Fibroblast of skin of abdomen (primary cell): ENCODE data around the gene CWC22. TPM values are rescaled to one million over a fixed set of nuclear protein-coding genes. Genes with fewer than 3 reads are reported as not detected.
"Not testable (repeated sequence)": the region's sequence is repeated elsewhere in the genome, so short reads cannot be mapped to it uniquely, and the experiment has no call there.

Experiments used
- DNase-seq: peaks from one replicate; pipeline ENCODE4 v3.0.0-alpha.2; 2013
- polyA plus RNA-seq, 2 experiments: library from polyadenylated mRNA; unstranded; fragments of 120-200 nt; gene quantifications; one replicate each; pipeline ENCODE4 v1.2.1, GENCODE V29; 2013; ENCODE audit not compliant: insufficient read length in 2 of 2

Gene CWC22
- polyA plus RNA-seq (2013, experiment 1 of 2; ENCODE audit: insufficient read length): 17.1 TPM
- polyA plus RNA-seq (2013, experiment 2 of 2; ENCODE audit: insufficient read length): 16.1 TPM

- peak; percentile 91 for DNase-seq
Observed at GRCh38 chr2:180006781-180007579, at the start of gene CWC22. Gene CWC22 (minus strand): TSS chr2:180007297. CDS start chr2:179993341, 13,956 bp downstream.

GRCh38 chr2:180056367-180057118, 49.4 kb upstream of the CWC22 start:
- no peak for DNase-seq

GRCh38 chr2:180054576-180054975, 47.5 kb upstream of the CWC22 start:
- DNase-seq: not testable (repeated sequence)

GRCh38 chr2:180050246-180050645, 43.1 kb upstream of the CWC22 start:
- DNase-seq: no peak

GRCh38 chr2:180048251-180048650, 41.2 kb upstream of the CWC22 start:
- peak; percentile 26 for DNase-seq

- peak; percentile 48 for DNase-seq
Observed at GRCh38 chr2:180046776-180047175, 39.7 kb upstream of the CWC22 start.

- no peak for DNase-seq
Observed at GRCh38 chr2:180046202-180046601, 39.1 kb upstream of the CWC22 start.

GRCh38 chr2:180040146-180040925, 33.2 kb upstream of the CWC22 start:
- peak; percentile 98 for DNase-seq

- no peak for DNase-seq
Observed at GRCh38 chr2:180038997-180039396, 31.9 kb upstream of the CWC22 start.

- peak; percentile 48 for DNase-seq
Observed at GRCh38 chr2:180033993-180034894, 27.1 kb upstream of the CWC22 start.

- no peak for DNase-seq
Observed at GRCh38 chr2:180029575-180029974, 22.5 kb upstream of the CWC22 start.

GRCh38 chr2:180021850-180022249, 14.8 kb upstream of the CWC22 start:
- no peak for DNase-seq

- peak; percentile 32 for DNase-seq
Observed at GRCh38 chr2:180017784-180018183, 10.7 kb upstream of the CWC22 start.

- peak; percentile 15 for DNase-seq
Observed at GRCh38 chr2:180016937-180017336, 9.8 kb upstream of the CWC22 start.

- peak; percentile 93 for DNase-seq
Observed at GRCh38 chr2:180015951-180016709, 9.0 kb upstream of the CWC22 start.

GRCh38 chr2:180012523-180012922, 5.4 kb upstream of the CWC22 start:
- DNase-seq: peak; percentile 72

- DNase-seq: no peak
Observed at GRCh38 chr2:180010701-180011100, 3.6 kb upstream of the CWC22 start.

- no peak for DNase-seq
Observed at GRCh38 chr2:180006231-180006630, 866 bp downstream of the CWC22 start.

- not testable (repeated sequence) for DNase-seq
Observed at GRCh38 chr2:180005465-180005864, 1.6 kb downstream of the CWC22 start.

- DNase-seq: no peak
Observed at GRCh38 chr2:180004731-180005130, 2.4 kb downstream of the CWC22 start.

- DNase-seq: no peak
Observed at GRCh38 chr2:180003559-180003958, 3.5 kb downstream of the CWC22 start.
